Breast epithelium (tissue), 3 donors: ENCODE data around the gene GYG1.

Source experiments
- CTCF ChIP-seq, 3 donors: fragments of 450-650 bp; IDR thresholded peaks; one replicate each; pipeline ENCODE4 v1.5.1; 2016 to 2017; ENCODE audit warnings: antibody characterized with exemption in 3 of 3, mild to moderate bottlenecking in 3 of 3, moderate library complexity in 3 of 3
- POLR2A ChIP-seq: fragments of 450-650 bp; IDR thresholded peaks from one replicate; pipeline ENCODE4 v1.6.1; 2016; ENCODE audit warnings: antibody characterized with exemption, mild to moderate bottlenecking, moderate library complexity
- POLR2AphosphoS5 ChIP-seq, 3 donors: sonication (generic); formaldehyde crosslinking; IDR thresholded peaks; one replicate each; pipeline ENCODE4 v1.6.1; 2017; ENCODE audit warnings: antibody characterized with exemption in 3 of 3

- TF ChIP-seq CTCF (IDR thresholded peaks at IDR 0.05) = no peak
- TF ChIP-seq POLR2A = no peak
- no peak for TF ChIP-seq POLR2AphosphoS5 (IDR thresholded peaks at IDR 0.05)
Observed at GRCh38 chr3:148968321-148968720, 23.0 kb upstream of the GYG1 start.
